Endothelial cell of umbilical vein (primary cell): Measurements from ENCODE around the gene TVP23A. TPM values are rescaled to one million over a fixed set of nuclear protein-coding genes. Genes with fewer than 3 reads are reported as not detected.

Source experiments
- BruUV-seq: library from RNA; stranded (reverse); fragments of 400-500 nt; replicated peaks from 2 replicates; lab custom pipeline; 2021; lab: Mats Ljungman, UMichigan
- CTCF ChIA-PET: fragments of 300-600, 350-600 bp; sonication (Branson Sonifier 250); formaldehyde crosslinking; loops from one replicate; lab custom pipeline; 2021; ENCODE audit warnings: antibody characterized with exemption, inconsistent platforms; lab: Charles Lee
- POLR2A ChIA-PET: fragments of 300-600, 350-600 bp; sonication (Branson Sonifier 250); formaldehyde crosslinking; loops from one replicate; lab custom pipeline; 2021; ENCODE audit warnings: antibody characterized with exemption, inconsistent platforms; lab: Charles Lee
- DNase-seq: peaks from one replicate; pipeline ENCODE4 v3.0.0-alpha.2; 2011; ENCODE audit warnings: low read depth, low spot score
- FAIRE-seq: peaks from 2 replicates; lab custom pipeline; 2011; peaks lifted over from hg19 to GRCh38; lab: Jason Lieb, UNC
- H2AFZ ChIP-seq: 2 replicates; pipeline ENCODE4 v1.6.0; 2012; ENCODE audit warnings: low read depth, low read length, control low read depth, inconsistent platforms
- H3K27ac ChIP-seq: 2 replicates; pipeline ENCODE4 v1.5.1; 2011; ENCODE audit warnings: low read depth, mild to moderate bottlenecking, control low read depth, low read length, moderate library complexity; ENCODE audit not compliant: insufficient read depth
- H3K27me3 ChIP-seq, 2 experiments: 2 replicates each; pipeline versions ENCODE4 v1.6.0 to v1.6.1; 2011; ENCODE audit warnings: low read length in 2 of 2, mixed read lengths in 1 of 2; ENCODE audit not compliant: control insufficient read depth in 2 of 2, insufficient read depth in 2 of 2
- H3K36me3 ChIP-seq, 2 experiments: 2 replicates in 1 of 2; 3 replicates in 1 of 2; pipeline ENCODE4 v1.5.1; 2011; ENCODE audit warnings: low read length in 2 of 2, mild to moderate bottlenecking in 1 of 2, moderate library complexity in 1 of 2; ENCODE audit not compliant: control insufficient read depth in 2 of 2, insufficient read depth in 2 of 2; ENCODE audit errors: extremely low read depth in 1 of 2
- H3K4me1 ChIP-seq: 3 replicates; pipeline ENCODE4 v1.5.1; 2011; ENCODE audit warnings: mild to moderate bottlenecking, low read length; ENCODE audit not compliant: control insufficient read depth, insufficient read depth; ENCODE audit errors: extremely low read depth
- H3K4me2 ChIP-seq: 2 replicates; pipeline ENCODE4 v1.6.1; 2011; ENCODE audit warnings: low read length, control low read depth, mixed read lengths; ENCODE audit not compliant: insufficient read depth
- H3K4me3 ChIP-seq, 3 experiments: fragments of 200-600 bp in 1 of 3; sonication (generic), shearing (Covaris generic) in 1 of 3; replicated peaks in 1 of 3; 2 replicates each; pipeline ENCODE4 v1.5.1; 2011 to 2016; ENCODE audit warnings: control low read depth in 3 of 3, low read length in 3 of 3, mild to moderate bottlenecking in 2 of 3, inconsistent platforms in 1 of 3, low read depth in 1 of 3, moderate library complexity in 1 of 3; ENCODE audit not compliant: insufficient read depth in 1 of 3
- H3K79me2 ChIP-seq: 2 replicates; pipeline ENCODE4 v1.6.0; 2012; ENCODE audit warnings: low read length, inconsistent platforms; ENCODE audit not compliant: control insufficient read depth, insufficient read depth
- H3K9ac ChIP-seq: replicated peaks from 2 replicates; pipeline ENCODE3; 2011; ENCODE audit warnings: low read length, control low read depth; ENCODE audit not compliant: insufficient read depth; ENCODE audit errors: extremely low read depth
- H3K9me1 ChIP-seq: replicated peaks from 3 replicates; pipeline ENCODE4 v1.6.0; 2011; ENCODE audit warnings: mild to moderate bottlenecking, low read length; ENCODE audit not compliant: control insufficient read depth, insufficient read depth; ENCODE audit errors: extremely low read depth
- H3K9me3 ChIP-seq: replicated peaks from 2 replicates; pipeline ENCODE4 v1.5.1; 2012; ENCODE audit warnings: low read length, inconsistent platforms; ENCODE audit not compliant: control insufficient read depth, insufficient read depth
- H4K20me1 ChIP-seq: replicated peaks from 2 replicates; pipeline ENCODE3; 2011; ENCODE audit warnings: mild to moderate bottlenecking, low read length; ENCODE audit not compliant: control insufficient read depth, insufficient read depth; ENCODE audit errors: extremely low read depth
- EZH2 ChIP-seq: IDR thresholded peaks from 2 replicates; pipeline ENCODE4 v1.6.1; 2012; ENCODE audit warnings: borderline replicate concordance, low read depth, mild to moderate bottlenecking, moderate library complexity, low read length, inconsistent platforms; ENCODE audit not compliant: severe bottlenecking
- GATA2 ChIP-seq: IDR thresholded peaks from 2 replicates; pipeline ENCODE4 v1.7.0; 2011; ENCODE audit warnings: low read depth, mild to moderate bottlenecking, moderate library complexity, mixed read lengths, low read length; ENCODE audit not compliant: insufficient read length, insufficient read depth
- JUN ChIP-seq: IDR thresholded peaks from 2 replicates; pipeline ENCODE4 v1.6.1; 2011; ENCODE audit warnings: borderline replicate concordance, low read depth; ENCODE audit not compliant: insufficient read length, insufficient read depth
- MYC ChIP-seq: IDR thresholded peaks from one replicate; pipeline ENCODE4 v1.6.1; 2011; ENCODE audit warnings: mild to moderate bottlenecking, low read depth, low read length
- POLR2A ChIP-seq: IDR thresholded peaks from 2 replicates; pipeline ENCODE4 v1.6.1; 2012; ENCODE audit warnings: low read depth, mild to moderate bottlenecking, control low read depth, low read length
- dilution Hi-C: fragments of 300-500 bp; cut with MboI; formaldehyde crosslinking; loops from one replicate; pipeline ENCODE4 v1.15.0; 2019; ENCODE audit warnings: low sequenced_read_pairs; ENCODE audit not compliant: extremely low pct_ligation_motif_present
- intact Hi-C: fragments of 100-400 bp; cut with micrococcal nuclease; formaldehyde crosslinking; loops from one replicate; pipeline ENCODE4 v1.10.0; 2022
- polyA plus RNA-seq, 4 experiments: library from polyadenylated mRNA; depleted of rRNA in 3 of 4; stranded (reverse) in 3 of 4; unstranded in 1 of 4; fragments of >200 nt; gene quantifications; 2 replicates each; pipeline versions ENCODE4 v1.2.1 to v1.2.3, GENCODE V29; 2011 to 2012; ENCODE audit warnings: missing spikeins in 1 of 4
- total RNA-seq: library from RNA; stranded (reverse); gene quantifications from 2 replicates; pipeline ENCODE4 v1.2.3, GENCODE V29; 2021
- TF ChIP-seq, protein P1 (sequence below), 2 donors: IDR thresholded peaks; 1 replicate in 1 of 2; 2 replicates in 1 of 2; pipeline ENCODE4 v1.5.1; 2011; ENCODE audit warnings: low read length in 2 of 2, mild to moderate bottlenecking in 2 of 2, moderate library complexity in 2 of 2, control low read depth in 1 of 2, inconsistent platforms in 1 of 2, low read depth in 1 of 2; ENCODE audit not compliant: insufficient read depth in 1 of 2; ENCODE audit errors: extremely low read depth in 1 of 2

TVP23A gene
- total and polyA plus RNA-seq, 2 donors (not counting 3 experiments of a cell fraction or from before 2014, with no cell fraction given) = not detected

DNA sequence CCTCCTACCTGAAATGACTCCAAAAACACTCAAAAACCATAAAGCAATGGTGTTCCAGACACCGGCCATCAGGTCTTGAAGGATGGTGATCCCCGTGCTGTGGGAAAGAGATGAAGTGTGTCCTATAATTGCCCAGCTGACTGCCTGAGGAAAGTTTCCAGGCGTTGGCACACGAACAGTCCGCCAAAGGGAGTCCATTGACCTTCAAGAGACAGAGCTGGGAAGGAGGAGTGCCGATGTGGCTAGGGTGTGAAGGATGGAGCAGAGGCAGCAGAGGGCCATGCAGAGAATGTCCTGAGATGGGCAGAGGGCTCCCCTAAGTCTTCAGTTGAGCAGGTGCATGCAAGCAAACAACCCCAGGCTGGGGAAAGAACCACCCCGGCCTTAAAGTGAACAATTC lies 86.8 kb downstream of the TVP23A start:
- dilution Hi-C loops = no loop called here
- no peaks in the 10 kb centered on the region for H3K79me2 ChIP-seq
- no peak overlapping the region for H3K9ac ChIP-seq
- H3K4me3 ChIP-seq = no peak overlapping the region
- no peak for FAIRE-seq
- intact Hi-C loops = no loop called here
- no peaks in the 10 kb centered on the region for H3K9me3 ChIP-seq
- no peaks in the 10 kb centered on the region for H3K4me1 ChIP-seq
- no peak for TF ChIP-seq EZH2
- TF ChIP-seq JUN = no peak
- TF ChIP-seq POLR2A = no peak
- no peak for TF ChIP-seq MYC
- TF ChIP-seq GATA2 = no peak
- TF ChIP-seq, protein P1, sequence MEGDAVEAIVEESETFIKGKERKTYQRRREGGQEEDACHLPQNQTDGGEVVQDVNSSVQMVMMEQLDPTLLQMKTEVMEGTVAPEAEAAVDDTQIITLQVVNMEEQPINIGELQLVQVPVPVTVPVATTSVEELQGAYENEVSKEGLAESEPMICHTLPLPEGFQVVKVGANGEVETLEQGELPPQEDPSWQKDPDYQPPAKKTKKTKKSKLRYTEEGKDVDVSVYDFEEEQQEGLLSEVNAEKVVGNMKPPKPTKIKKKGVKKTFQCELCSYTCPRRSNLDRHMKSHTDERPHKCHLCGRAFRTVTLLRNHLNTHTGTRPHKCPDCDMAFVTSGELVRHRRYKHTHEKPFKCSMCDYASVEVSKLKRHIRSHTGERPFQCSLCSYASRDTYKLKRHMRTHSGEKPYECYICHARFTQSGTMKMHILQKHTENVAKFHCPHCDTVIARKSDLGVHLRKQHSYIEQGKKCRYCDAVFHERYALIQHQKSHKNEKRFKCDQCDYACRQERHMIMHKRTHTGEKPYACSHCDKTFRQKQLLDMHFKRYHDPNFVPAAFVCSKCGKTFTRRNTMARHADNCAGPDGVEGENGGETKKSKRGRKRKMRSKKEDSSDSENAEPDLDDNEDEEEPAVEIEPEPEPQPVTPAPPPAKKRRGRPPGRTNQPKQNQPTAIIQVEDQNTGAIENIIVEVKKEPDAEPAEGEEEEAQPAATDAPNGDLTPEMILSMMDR (IDR thresholded peaks at IDR 0.05; ENCODE audit: extremely low read depth in 1 of 2, insufficient read depth in 1 of 2, low read depth in 1 of 2, low read length in 2 of 2) = no peak
- no peak overlapping the region for H3K4me2 ChIP-seq
- no peak overlapping the region for H2AFZ ChIP-seq
- no peak overlapping the region for H3K27ac ChIP-seq
- H3K9me1 ChIP-seq = no peaks in the 10 kb centered on the region
- ChIA-PET POLR2A (no interaction called here), CTCF (interaction anchor here (0.8 to 1.8 kb wide), 6 partner anchors 187 to 1593 kb away, joined by 3 to 27 read pairs (median 6); no protein-coding TSS in a partner anchor)
- no peaks in the 10 kb centered on the region for H4K20me1 ChIP-seq
- no TSS peak for BruUV-seq
- H3K27me3 ChIP-seq = no peaks in the 10 kb centered on the region
- H3K36me3 ChIP-seq = no peaks in the 10 kb centered on the region
- no peak for DNase-seq
